ENCODE measurements around the gene TCF3. TPM values are rescaled to one million over a fixed set of nuclear protein-coding genes. Genes with fewer than 3 reads are reported as not detected.

TCF3 gene
- total and polyA plus RNA-seq, 2 donors: 27.4 to 50.2 TPM

GRCh38 chr19:1622007-1622406 lies 30.4 kb downstream of the TCF3 start:
- WGBS: 87% methylated on average over 23 of the region's 23 CpGs
- DNase-seq (ENCODE audit: extremely low spot score): no peak
- H3K4me3 ChIP-seq (ENCODE audit: low read depth, low read length): no peak overlapping the region
- H3K27ac ChIP-seq (ENCODE audit: low read depth): no peak overlapping the region
- no peaks in the 10 kb centered on the region for H3K4me1 ChIP-seq (ENCODE audit: insufficient read depth)
- peaks cover 2% of the 10 kb centered on the region for H3K36me3 ChIP-seq (ENCODE audit: insufficient read depth)

- DNase-seq (ENCODE audit: extremely low spot score): no peak
- Histone ChIP-seq H3K4me1 (ENCODE audit: insufficient read depth) (no peaks in the 10 kb centered on the region), H3K4me3 (ENCODE audit: low read depth, low read length) (no peak overlapping the region), H3K36me3 (ENCODE audit: insufficient read depth) (peaks cover 2% of the 10 kb centered on the region), H3K27ac (ENCODE audit: low read depth) (no peak overlapping the region)
- 90% methylated on average over 23 of the region's 23 CpGs for WGBS
Measured at GRCh38 chr19:1621574-1621973, 30.8 kb downstream of the TCF3 start.

- DNase-seq (ENCODE audit: extremely low spot score): no peak
- H3K4me1 ChIP-seq (ENCODE audit: insufficient read depth): no peaks in the 10 kb centered on the region
- no peak overlapping the region for H3K27ac ChIP-seq (ENCODE audit: low read depth)
- WGBS: 89% methylated on average over 19 of the region's 19 CpGs
- H3K4me3 ChIP-seq (ENCODE audit: low read depth, low read length): no peak overlapping the region
- peaks cover 2% of the 10 kb centered on the region for H3K36me3 ChIP-seq (ENCODE audit: insufficient read depth)
Measured at GRCh38 chr19:1621021-1621420, 31.4 kb downstream of the TCF3 start.

- no peak for DNase-seq (ENCODE audit: extremely low spot score)
- H3K27ac ChIP-seq (ENCODE audit: low read depth): no peak overlapping the region
- no peaks in the 10 kb centered on the region for H3K4me1 ChIP-seq (ENCODE audit: insufficient read depth)
- WGBS: 89% methylated on average over 11 of the region's 11 CpGs
- H3K36me3 ChIP-seq (ENCODE audit: insufficient read depth): peaks cover 2% of the 10 kb centered on the region
- H3K4me3 ChIP-seq (ENCODE audit: low read depth, low read length): no peak overlapping the region
Measured at GRCh38 chr19:1620502-1620901, 31.9 kb downstream of the TCF3 start.

GRCh38 chr19:1619703-1620102 lies 32.7 kb downstream of the TCF3 start:
- DNase-seq (ENCODE audit: extremely low spot score): no peak
- Histone ChIP-seq H3K4me3 (ENCODE audit: low read depth, low read length) (no peak overlapping the region), H3K27ac (ENCODE audit: low read depth) (no peak overlapping the region), H3K36me3 (ENCODE audit: insufficient read depth) (peaks cover 5% of the 10 kb centered on the region), H3K4me1 (ENCODE audit: insufficient read depth) (no peaks in the 10 kb centered on the region)
- 91% methylated on average over 18 of the region's 18 CpGs for WGBS

GRCh38 chr19:1619094-1619439 lies 33.3 kb downstream of the TCF3 start:
- no peak for DNase-seq (ENCODE audit: extremely low spot score)
- Histone ChIP-seq H3K4me1 (ENCODE audit: insufficient read depth) (no peaks in the 10 kb centered on the region), H3K4me3 (ENCODE audit: low read depth, low read length) (no peak overlapping the region), H3K36me3 (ENCODE audit: insufficient read depth) (peaks cover 5% of the 10 kb centered on the region), H3K27ac (ENCODE audit: low read depth) (no peak overlapping the region)
- WGBS: 94% methylated on average over 26 of the region's 26 CpGs

GRCh38 chr19:1618157-1619093 lies 34.0 kb downstream of the TCF3 start:
- no peak overlapping the region for H3K4me3 ChIP-seq (ENCODE audit: low read depth, low read length)
- H3K36me3 ChIP-seq (ENCODE audit: insufficient read depth): peaks cover 5% of the 10 kb centered on the region
- no peak for DNase-seq (ENCODE audit: extremely low spot score)
- WGBS: 81% methylated on average over 24 of the region's 24 CpGs
- H3K27ac ChIP-seq (ENCODE audit: low read depth): no peak overlapping the region
- H3K4me1 ChIP-seq (ENCODE audit: insufficient read depth): no peaks in the 10 kb centered on the region

- Histone ChIP-seq H3K4me1 (ENCODE audit: insufficient read depth) (no peaks in the 10 kb centered on the region), H3K27ac (ENCODE audit: low read depth) (no peak overlapping the region), H3K4me3 (ENCODE audit: low read depth, low read length) (no peak overlapping the region), H3K36me3 (ENCODE audit: insufficient read depth) (peaks cover 5% of the 10 kb centered on the region)
- 70% methylated on average over 4 of the region's 4 CpGs for WGBS
- no peak for DNase-seq (ENCODE audit: extremely low spot score)
Measured at GRCh38 chr19:1616875-1617274, 35.5 kb downstream of the TCF3 start.

GRCh38 chr19:1616396-1616795 lies 36.0 kb downstream of the TCF3 start:
- Histone ChIP-seq H3K4me1 (ENCODE audit: insufficient read depth) (no peaks in the 10 kb centered on the region), H3K4me3 (ENCODE audit: low read depth, low read length) (no peak overlapping the region), H3K36me3 (ENCODE audit: insufficient read depth) (peaks cover 5% of the 10 kb centered on the region), H3K27ac (ENCODE audit: low read depth) (no peak overlapping the region)
- WGBS: 68% methylated on average over 8 of the region's 8 CpGs
- DNase-seq (ENCODE audit: extremely low spot score): no peak

- 90% methylated on average over 41 of the region's 41 CpGs for whole genome bisulfite sequencing
- no peak overlapping the region for H3K4me3 ChIP-seq (ENCODE audit: low read depth, low read length)
- H3K4me1 ChIP-seq (ENCODE audit: insufficient read depth): no peaks in the 10 kb centered on the region
- H3K27ac ChIP-seq (ENCODE audit: low read depth): no peak overlapping the region
- peaks cover 5% of the 10 kb centered on the region for H3K36me3 ChIP-seq (ENCODE audit: insufficient read depth)
- no peak for DNase-seq (ENCODE audit: extremely low spot score)
Measured at GRCh38 chr19:1615156-1615765, 37.2 kb downstream of the TCF3 start.

GRCh38 chr19:1613808-1614570 lies 38.4 kb downstream of the TCF3 start:
- Histone ChIP-seq H3K4me3 (ENCODE audit: low read depth, low read length) (no peak overlapping the region), H3K27ac (ENCODE audit: low read depth) (no peak overlapping the region), H3K4me1 (ENCODE audit: insufficient read depth) (no peaks in the 10 kb centered on the region), H3K36me3 (ENCODE audit: insufficient read depth) (peaks cover 5% of the 10 kb centered on the region)
- no peak for DNase-seq (ENCODE audit: extremely low spot score)
- 91% methylated on average over 32 of the region's 32 CpGs for WGBS

- Histone ChIP-seq H3K4me3 (ENCODE audit: low read depth, low read length) (no peak overlapping the region), H3K4me1 (ENCODE audit: insufficient read depth) (no peaks in the 10 kb centered on the region), H3K27ac (ENCODE audit: low read depth) (no peak overlapping the region), H3K36me3 (ENCODE audit: insufficient read depth) (peaks cover 3% of the 10 kb centered on the region)
- no peak for DNase-seq (ENCODE audit: extremely low spot score)
- 78% methylated on average over 9 of the region's 9 CpGs for whole genome bisulfite sequencing
Measured at GRCh38 chr19:1613146-1613545, 39.3 kb downstream of the TCF3 start.

- 92% methylated on average over 39 of the region's 39 CpGs for WGBS
- DNase-seq (ENCODE audit: extremely low spot score): no peak
- no peaks in the 10 kb centered on the region for H3K4me1 ChIP-seq (ENCODE audit: insufficient read depth)
- H3K27ac ChIP-seq (ENCODE audit: low read depth): no peak overlapping the region
- no peak overlapping the region for H3K4me3 ChIP-seq (ENCODE audit: low read depth, low read length)
- H3K36me3 ChIP-seq (ENCODE audit: insufficient read depth): peaks cover 3% of the 10 kb centered on the region
Measured at GRCh38 chr19:1612114-1613086, 40.0 kb downstream of the TCF3 start.

Measured in urinary bladder (tissue), 4 donors.